ENCODE results near the gene MFAP4.

The MFAP4 gene

DNA sequence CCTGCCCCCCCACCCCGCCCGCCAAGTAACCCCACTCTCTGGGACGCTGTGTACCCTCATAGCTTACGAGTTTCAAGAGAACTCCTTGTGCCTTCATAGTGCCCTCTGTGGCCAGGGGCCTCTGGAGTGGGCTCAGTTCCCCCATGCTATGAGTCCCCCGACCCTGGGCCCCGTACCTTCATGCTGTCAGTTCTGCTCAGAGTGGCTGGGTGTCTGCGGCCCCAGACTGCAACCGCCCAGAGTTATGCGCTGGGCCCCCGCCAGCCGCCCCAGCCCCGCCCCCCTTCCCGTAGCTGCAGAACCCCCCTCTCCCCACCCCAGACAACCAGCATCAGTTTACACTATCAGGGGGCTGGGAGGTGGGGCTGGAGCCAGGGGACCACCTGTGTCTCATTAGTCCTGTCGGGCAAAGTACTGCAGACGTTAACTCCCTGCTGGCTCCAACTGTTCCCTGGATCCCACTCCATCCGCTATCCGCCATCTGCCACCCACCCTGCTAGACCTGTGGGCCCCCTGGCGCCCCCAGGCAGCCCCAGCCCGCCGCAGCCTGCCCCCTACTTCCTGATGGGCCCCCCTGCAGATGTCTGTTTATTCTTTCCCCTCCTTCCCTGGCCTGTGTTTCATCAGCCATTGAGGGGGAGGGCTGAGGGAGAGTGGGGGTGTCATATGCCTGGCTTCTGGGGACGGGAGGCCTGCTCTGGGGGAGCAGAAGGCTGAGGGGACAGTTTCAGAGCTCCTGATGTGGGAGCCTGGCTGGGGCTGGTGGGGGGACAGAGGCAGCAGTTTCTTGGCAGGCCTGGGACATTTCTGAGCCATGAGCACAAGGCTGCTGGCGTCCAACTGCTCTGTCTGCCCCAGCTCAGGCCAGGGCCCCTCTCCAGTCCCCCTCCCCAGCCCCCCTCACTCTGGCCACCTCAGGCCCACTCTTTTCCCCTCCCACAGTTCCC is at the start of gene MFAP4:
Gene MFAP4 (minus strand): TSS at position 217 of the 947 bp plus-strand sequence. CDS start 35 bp downstream, at position 182.
- no peak for DNase-seq

GRCh38 chr17:19433727-19434340 is 46.8 kb upstream of the MFAP4 start:
- DNase-seq = no peak

GRCh38 chr17:19433255-19433654 is 46.3 kb upstream of the MFAP4 start:
- DNase-seq = no peak

GRCh38 chr17:19431691-19432090 is 44.7 kb upstream of the MFAP4 start:
- no peak for DNase-seq

DNA sequence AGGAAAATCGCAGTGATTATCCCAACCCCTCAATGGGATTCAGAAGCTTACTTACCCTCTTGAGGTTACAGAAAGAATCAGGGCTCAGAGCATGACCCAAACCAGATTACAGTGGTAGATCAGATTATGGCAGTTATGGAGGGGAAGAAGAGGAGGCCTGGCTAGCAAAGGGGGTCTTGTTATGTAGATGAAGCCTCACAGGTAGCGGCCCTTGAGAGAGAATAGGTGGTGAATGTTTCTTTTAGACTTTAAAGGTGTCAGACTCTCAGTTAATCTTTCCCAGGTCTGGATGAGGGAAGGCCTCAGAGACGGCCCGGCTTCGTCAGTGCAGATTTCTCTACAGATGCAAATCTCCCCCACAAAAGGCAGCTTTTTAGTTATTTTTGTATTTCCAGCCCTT is 39.6 kb upstream of the MFAP4 start:
- DNase-seq = no peak

DNA sequence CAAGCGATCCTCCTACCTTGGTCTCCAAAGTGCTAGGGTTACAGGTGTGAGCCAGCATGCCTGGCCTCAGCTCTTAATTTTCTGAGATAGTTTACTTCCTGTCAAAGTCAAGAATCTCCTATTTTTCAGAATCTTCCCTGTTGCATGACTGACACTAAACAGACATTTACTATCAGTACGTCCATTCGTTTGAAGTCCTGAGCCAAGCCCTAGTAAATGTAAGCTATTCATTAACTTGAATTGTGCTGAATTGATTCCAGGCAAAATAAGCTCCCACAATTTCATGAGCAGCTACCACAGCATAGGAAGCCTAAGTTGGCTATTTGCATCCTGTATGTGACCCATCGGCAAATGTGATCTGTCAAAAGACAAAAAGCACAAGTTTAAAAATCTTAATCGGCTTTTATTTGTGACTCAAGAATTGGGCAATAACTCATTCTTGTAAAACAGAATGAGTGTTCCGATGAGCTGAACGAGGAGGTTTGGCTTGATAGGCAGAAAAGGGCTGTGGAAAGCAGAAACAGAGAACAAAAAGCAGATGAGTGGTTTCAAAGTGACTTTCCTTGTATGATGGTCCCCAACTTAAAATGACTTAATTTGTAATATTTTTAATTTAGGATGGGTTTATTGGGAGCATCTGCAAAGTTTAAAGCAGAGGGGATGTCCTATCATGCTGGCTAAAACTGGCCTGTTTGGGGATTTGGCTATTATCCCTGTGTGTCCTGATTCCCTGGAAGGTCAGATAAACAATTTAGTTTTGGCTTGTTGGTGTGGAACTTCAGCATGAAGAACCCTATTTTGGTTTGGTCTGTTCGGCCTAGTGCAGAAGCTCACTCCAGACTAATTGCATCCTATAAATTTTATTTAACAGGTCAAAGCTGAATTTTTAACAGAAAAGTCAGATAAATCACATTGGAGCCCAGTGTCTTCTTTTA is 38.2 kb upstream of the MFAP4 start:
- no peak for DNase-seq

DNA sequence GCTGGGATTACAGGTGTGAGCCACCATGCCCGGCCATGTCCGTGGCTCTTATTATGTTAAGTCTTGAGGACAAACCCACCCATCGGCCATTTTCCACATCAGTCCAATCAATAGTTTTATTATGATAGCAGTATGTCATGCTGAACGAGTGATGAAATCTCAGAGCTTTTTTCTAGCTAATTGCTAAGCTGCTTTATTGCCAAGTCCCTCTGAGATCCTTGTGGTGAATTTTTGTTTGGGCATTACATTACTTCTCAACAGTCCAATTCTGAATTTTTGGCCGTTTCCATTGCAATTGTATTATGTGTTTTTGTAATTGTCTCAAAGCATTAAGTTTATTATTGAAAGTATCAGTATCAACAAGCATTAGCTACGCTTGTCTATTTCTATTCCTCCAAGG is 34.9 kb upstream of the MFAP4 start:
- no peak for DNase-seq

- DNase-seq = no peak
Observed at GRCh38 chr17:19421219-19421618, 34.2 kb upstream of the MFAP4 start.

DNA sequence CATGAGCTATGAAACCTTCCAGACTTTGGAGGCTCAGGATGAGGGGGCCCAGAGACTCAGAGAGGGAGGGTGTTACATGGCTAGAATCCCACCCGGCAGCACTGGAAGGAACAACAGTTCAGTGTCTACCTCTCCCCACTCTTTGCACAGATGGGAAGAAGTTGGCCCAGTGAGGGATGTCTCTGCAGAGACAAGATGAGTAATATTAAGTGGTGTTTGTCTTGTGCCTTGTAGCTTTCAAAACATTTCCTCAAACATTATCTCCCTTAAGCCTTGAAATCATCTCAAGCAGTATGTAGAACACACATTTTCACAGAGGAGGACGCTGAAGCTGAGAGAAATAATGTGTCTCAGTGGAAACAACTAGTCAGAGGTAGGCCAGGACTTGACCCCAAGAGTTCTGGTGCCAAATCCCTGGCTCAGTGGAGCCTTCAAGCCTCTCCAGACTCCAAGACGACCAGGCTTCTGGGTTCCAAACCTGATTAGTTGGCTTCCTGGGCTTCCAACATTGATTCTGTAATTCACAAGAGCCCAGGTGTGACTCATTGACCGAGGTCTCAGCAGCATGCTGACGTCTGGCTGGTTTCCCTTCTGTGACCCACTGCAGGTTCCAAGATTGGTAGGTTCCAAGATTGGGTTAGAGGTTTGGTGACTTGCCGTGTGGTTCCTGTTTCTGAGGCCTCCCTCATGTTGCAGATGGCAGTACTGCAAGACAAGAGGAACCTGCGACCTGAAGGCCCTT is 31.4 kb upstream of the MFAP4 start:
- no peak for DNase-seq

DNA sequence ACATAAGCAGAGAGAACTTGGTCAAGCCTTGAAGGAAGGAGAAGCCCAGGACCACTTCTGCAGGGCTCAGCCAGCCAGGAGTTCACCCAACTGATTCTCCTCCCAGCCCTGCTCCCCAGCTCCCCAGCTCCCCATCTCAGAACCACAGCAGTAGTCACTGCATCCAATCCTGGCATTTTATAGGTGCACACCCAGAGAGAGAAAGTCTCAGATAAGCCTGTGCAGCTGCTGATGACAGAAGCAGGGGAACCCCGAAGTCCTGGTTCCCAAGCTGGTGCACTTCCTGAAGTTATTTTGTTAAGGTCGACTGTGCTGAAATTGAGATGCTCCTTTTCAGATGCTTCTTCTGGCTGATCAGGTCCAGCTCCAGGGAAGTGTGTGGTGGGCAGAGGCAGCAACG is 30.6 kb upstream of the MFAP4 start:
- no peak for DNase-seq

DNA sequence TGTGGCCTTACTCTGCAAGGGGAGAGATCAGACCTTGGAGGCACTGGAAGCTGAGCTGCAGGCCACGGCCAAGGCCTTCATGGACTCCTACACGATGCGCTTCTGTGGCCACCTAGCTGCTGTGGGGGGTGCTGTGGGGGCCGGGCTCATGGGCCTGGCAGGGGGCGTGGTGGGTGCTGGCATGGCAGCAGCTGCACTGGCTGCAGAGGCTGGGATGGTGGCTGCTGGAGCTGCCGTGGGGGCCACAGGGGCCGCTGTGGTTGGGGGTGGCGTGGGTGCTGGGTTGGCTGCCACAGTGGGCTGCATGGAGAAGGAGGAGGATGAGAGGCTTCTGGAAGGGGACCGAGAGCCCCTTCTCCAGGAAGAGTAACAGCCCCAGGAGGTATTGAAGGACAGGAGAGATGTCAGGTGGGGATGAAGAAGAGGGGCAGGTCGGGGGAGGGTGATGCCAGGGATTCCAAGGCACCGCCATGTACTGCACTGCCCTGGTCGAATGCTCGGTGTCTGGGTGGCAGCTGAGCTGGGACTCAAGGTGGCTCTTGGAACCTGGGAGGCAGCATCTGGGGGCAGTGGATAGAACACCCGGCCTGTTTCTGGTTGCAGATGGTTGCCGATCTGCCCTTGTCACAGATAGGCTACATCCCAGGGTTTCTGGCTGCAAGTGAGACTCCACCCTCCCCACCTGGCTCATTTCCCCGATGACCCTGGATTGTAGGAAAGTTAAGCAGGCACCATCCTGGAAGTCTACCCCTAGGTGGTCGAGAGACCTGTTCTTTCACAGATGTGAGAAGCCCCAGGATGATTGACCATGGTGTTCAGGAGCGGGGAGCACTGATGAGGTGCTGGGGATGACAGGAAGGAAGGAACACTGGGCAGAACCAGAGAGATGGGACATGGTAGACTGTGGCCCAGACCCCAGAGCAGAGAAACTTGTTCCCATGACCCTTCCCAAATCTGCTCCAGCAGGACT is 29.1 kb upstream of the MFAP4 start:
- DNase-seq = no peak

DNA sequence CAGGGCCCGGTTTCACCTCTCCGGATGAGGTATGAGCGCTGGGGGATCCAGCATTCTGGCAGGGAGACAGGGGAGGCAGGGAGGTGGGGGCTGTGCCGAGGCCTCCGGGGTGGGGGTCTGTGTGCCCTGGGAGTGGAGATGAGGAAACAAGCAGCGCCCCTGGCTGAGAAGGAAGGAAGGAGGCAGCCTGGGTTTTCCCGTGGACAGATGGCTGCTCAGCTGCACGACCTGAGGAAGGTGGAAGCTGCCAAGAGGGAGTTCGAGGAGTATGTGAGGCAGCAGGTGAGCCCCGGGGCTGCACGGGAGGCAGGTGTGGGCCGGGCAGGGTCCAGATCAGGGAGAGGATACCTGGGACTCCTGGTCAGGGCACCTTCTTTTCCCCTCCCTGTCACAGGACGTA is 28.3 kb upstream of the MFAP4 start:
- DNase-seq = no peak

DNA sequence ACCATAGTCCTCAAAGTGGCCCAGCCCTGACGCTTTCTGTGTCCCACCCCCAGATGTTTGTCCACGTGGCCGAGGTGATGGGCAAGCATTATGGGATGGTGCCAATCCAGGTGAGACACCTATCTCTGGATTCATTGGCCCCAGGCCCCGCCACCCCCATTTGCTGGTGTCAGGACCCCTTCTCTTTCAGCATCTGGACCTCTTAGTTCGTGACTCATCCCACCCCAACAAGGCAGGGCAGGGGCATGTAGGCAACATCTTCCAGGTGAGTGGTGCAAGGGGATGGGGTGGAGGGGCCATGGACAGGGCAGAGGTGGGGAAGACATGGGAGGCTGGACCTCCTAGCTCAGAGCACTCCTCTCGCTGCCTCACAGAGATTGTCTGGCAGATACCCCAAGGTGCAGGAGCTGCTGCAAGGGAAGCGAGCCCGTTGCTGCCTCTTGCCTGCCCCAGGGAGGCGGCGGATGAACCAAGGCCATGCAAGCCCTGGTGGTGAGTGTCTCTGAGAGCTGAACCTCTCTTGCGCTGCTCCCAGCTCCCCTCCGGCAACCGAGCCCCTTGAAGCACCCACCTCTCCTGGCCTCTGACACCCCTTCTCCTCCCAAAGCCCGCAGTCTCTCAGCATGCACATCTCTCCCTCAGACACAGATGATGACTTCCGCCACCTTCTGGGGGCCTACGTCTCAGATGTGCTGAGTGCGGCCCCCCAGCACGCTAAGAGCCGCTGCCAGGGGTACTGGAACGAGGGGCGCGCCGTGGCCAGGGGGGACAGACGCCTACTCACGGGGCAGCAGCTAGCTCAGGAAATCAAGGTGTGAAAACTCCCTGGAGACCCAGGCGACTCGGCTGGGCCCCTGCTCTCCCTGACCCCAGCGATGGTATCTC is 27.6 kb upstream of the MFAP4 start:
- no peak for DNase-seq

DNA sequence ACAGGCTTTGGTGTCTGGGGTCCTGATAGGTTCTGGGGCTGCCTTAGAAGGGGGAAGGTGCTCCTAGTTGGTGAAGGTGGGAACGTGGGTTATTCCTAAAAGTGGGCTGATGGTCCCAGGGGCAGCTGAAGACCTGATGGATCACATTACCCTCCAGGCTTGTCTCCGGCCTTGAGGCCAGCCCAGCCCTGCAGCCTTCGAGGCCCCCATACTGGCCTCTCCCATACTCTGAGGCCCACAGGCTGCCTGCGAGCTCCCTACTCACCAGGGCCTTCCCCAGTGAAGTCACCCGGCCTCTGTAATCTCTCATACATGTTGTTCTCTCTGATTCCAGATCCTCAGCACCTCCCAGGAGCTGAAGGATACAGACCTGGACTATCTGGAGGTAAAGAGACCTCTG is 26.8 kb upstream of the MFAP4 start:
- no peak for DNase-seq

GRCh38 chr17:19412984-19413383 is 26.0 kb upstream of the MFAP4 start:
- DNase-seq = no peak

- no peak for DNase-seq
Observed at GRCh38 chr17:19412510-19412909, 25.5 kb upstream of the MFAP4 start.

DNA sequence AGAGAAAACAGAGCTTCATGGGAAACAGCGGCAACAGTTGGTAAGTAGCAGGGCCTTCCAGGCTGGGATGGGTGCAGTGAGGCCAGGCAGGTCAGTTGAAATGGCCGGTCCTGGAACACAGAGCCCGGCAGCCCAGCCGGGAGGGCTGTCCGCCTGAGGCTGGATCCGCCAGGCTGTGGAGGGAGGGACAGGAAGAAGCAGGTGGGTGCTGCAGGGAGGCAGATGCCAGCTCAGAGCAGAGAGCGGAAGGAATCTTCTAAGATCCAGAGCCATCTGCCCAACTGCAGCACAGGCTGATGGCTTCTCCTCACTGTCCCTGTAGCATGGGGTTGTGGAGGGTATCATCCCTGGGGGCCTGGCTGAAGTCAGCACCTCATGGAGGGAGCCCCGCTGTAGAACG is 24.6 kb upstream of the MFAP4 start:
- no peak for DNase-seq

DNA sequence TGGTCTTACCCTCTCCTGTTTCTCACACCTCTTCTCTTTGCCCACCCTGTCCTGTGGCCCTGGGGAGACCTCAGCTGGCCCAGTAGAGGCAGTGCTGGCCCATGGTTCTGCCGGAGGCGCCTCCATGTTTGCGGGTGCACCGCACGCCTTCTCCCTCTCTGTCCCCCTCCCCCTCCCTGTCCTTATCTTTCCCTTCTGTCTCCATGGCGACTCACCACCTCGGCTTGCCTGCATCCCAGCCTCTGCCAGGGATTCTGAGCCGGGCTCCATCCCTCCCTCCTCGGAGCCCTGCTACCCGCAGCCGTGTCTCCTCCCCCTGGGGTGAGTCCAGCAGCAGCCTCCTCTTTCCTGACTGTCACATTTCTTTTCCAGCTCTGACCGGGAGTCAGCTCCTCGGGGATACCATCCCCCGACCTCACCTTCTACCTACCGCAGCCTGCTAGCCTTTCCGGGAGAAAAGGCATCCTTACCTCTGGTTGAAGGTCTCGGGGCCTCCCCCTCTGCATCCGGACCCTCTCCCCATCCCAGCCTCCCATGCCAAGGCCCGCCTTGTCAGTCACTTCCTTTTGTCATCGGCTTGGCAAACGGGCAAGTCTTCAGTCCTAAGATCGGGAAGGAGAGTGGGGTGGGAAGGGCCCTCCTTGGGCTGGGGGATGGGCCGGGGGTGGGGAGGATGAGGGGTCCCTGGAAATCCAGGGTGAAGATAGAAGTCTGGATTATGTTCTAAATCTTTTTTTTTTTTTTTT is 24.1 kb upstream of the MFAP4 start, which contains the start of gene RNF112:
Gene RNF112 (plus strand): TSS at position 358 of the 746 bp plus-strand sequence. CDS start 177 bp downstream, at position 535.
- no peak for DNase-seq

GRCh38 chr17:19410091-19410490 is 23.1 kb upstream of the MFAP4 start:
- no peak for DNase-seq

Measured in NCI-H748 treated with DMSO at 0.1 percent for 48 hours (cell line).